Measurements from ENCODE around the gene CTNND1. TPM values are rescaled to one million over a fixed set of nuclear protein-coding genes. Genes with fewer than 3 reads are reported as not detected.
A peak's percentile ranks its signal among the peaks of the same experiment; 100 is the strongest.

The CTNND1 gene
- total and polyA plus RNA-seq, 2 donors from 2014 or later, result 52.7 to 272 TPM

DNA sequence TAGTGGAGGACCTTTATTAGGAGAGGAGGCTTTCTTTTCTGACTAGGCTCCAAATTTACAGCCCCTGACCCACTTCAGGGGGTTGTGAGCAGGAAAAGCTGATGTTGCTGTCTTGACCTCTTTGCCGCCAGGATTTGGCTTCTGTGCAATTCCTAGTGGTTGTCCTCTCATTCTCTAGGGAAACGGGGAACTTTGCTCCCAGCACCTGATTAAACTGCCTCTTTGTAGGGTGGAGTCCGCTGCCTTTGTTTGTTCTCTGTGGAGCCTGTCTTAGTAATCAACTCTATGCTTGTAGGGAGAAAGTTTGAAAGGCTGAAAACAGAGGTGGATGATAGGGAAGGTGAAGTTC, 16.3 kb downstream of the CTNND1 start:
- peak in 3 of 5 donors; percentile 46 to 79 (median 64) for DNase-seq
- intact Hi-C loops (cut with DNase I), result no loop called here

GRCh38 chr11:57778318-57779037, 16.9 kb downstream of the CTNND1 start:
- Histone ChIP-seq H3K4me3 (ENCODE audit: low read length in 3 of 3) (peak overlapping the region; percentile 33 to 66 (median 52)), H3K9ac (ENCODE audit: low read length in 3 of 3) (peak overlapping the region; percentile 43 to 67 (median 56)), H3K27me3 (ENCODE audit: control insufficient read depth, insufficient read depth, low read length) (no peaks in the 10 kb centered on the region), H3K4me1 (ENCODE audit: control insufficient read depth in 2 of 3, insufficient read depth in 2 of 3, low read depth in 1 of 3, low read length in 3 of 3) (peaks cover 35 to 77% (median 74%) of the 10 kb centered on the region in 3 donors), H3K9me3 (ENCODE audit: control insufficient read depth in 2 of 3, insufficient read depth in 1 of 3, low read length in 3 of 3) (no peaks in the 10 kb centered on the region), H3K27ac (ENCODE audit: low read depth in 2 of 2, low read length in 2 of 2) (peak overlapping the region; percentile 93 to 98), H3K36me3 (ENCODE audit: control insufficient read depth in 2 of 3, insufficient read depth in 3 of 3, low read length in 3 of 3) (no peaks in the 10 kb centered on the region)
- intact Hi-C loops (cut with DNase I), result no loop called here
- DNase-seq, result peak; percentile 93 to 99 (median 97)
- TF ChIP-seq, protein P1, sequence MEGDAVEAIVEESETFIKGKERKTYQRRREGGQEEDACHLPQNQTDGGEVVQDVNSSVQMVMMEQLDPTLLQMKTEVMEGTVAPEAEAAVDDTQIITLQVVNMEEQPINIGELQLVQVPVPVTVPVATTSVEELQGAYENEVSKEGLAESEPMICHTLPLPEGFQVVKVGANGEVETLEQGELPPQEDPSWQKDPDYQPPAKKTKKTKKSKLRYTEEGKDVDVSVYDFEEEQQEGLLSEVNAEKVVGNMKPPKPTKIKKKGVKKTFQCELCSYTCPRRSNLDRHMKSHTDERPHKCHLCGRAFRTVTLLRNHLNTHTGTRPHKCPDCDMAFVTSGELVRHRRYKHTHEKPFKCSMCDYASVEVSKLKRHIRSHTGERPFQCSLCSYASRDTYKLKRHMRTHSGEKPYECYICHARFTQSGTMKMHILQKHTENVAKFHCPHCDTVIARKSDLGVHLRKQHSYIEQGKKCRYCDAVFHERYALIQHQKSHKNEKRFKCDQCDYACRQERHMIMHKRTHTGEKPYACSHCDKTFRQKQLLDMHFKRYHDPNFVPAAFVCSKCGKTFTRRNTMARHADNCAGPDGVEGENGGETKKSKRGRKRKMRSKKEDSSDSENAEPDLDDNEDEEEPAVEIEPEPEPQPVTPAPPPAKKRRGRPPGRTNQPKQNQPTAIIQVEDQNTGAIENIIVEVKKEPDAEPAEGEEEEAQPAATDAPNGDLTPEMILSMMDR (IDR thresholded peaks at IDR 0.05; ENCODE audit: borderline replicate concordance, extremely low read depth, insufficient read depth), result no peak
- peak; percentile 84 for FAIRE-seq

More for the DNA sequence above, 16.3 kb downstream of the CTNND1 start:
- no peaks in the 10 kb centered on the region for H3K27me3 ChIP-seq (ENCODE audit: control insufficient read depth, insufficient read depth, low read length)
- peak overlapping the region; percentile 14 to 66 (median 33) for H3K4me3 ChIP-seq (ENCODE audit: low read length in 3 of 3)
- peak overlapping the region; percentile 34 to 67 (median 43) for H3K9ac ChIP-seq (ENCODE audit: low read length in 3 of 3)
- no peaks in the 10 kb centered on the region for H3K36me3 ChIP-seq (ENCODE audit: control insufficient read depth in 2 of 3, insufficient read depth in 3 of 3, low read length in 3 of 3)
- H3K4me1 ChIP-seq (ENCODE audit: control insufficient read depth in 2 of 3, insufficient read depth in 2 of 3, low read depth in 1 of 3, low read length in 3 of 3), result peaks cover 35 to 79% (median 74%) of the 10 kb centered on the region in 3 donors
- no peak for FAIRE-seq
- no peaks in the 10 kb centered on the region for H3K9me3 ChIP-seq (ENCODE audit: control insufficient read depth in 2 of 3, insufficient read depth in 1 of 3, low read length in 3 of 3)
- H3K27ac ChIP-seq (ENCODE audit: low read depth in 2 of 2, low read length in 2 of 2), result peak overlapping the region; percentile 93 to 98
- TF ChIP-seq, protein P1 (IDR thresholded peaks at IDR 0.05; ENCODE audit: borderline replicate concordance, extremely low read depth, insufficient read depth), result no peak

- Histone ChIP-seq H3K27me3 (ENCODE audit: control insufficient read depth, insufficient read depth, low read length) (no peaks in the 10 kb centered on the region), H3K9ac (ENCODE audit: low read length in 3 of 3) (peak overlapping the region in 1 of 3 donors; percentile 42), H3K4me1 (ENCODE audit: control insufficient read depth in 2 of 3, insufficient read depth in 2 of 3, low read depth in 1 of 3, low read length in 3 of 3) (peaks cover 35 to 77% (median 72%) of the 10 kb centered on the region in 3 donors), H3K9me3 (ENCODE audit: control insufficient read depth in 2 of 3, insufficient read depth in 1 of 3, low read length in 3 of 3) (no peaks in the 10 kb centered on the region), H3K27ac (ENCODE audit: low read depth in 2 of 2, low read length in 2 of 2) (peak overlapping the region; percentile 93 to 98), H3K4me3 (ENCODE audit: low read length in 3 of 3) (peak overlapping the region in 1 of 3 donors; percentile 33), H3K36me3 (ENCODE audit: control insufficient read depth in 2 of 3, insufficient read depth in 3 of 3, low read length in 3 of 3) (no peaks in the 10 kb centered on the region)
- intact Hi-C loops (cut with DNase I), result no loop called here
- peak in 3 of 5 donors; percentile 28 to 67 (median 44) for DNase-seq
- no peak for FAIRE-seq
- TF ChIP-seq, protein P1 (IDR thresholded peaks at IDR 0.05; ENCODE audit: borderline replicate concordance, extremely low read depth, insufficient read depth), result no peak
These were observed 17.7 kb downstream of the CTNND1 start for GRCh38 chr11:57779276-57779675.
